ENCODE measurements around the gene MARCHF2.
A peak's percentile ranks its signal among the peaks of the same experiment; 100 is the strongest.

The MARCHF2 gene

GRCh38 chr19:8387688-8388611, 25.2 kb upstream of the MARCHF2 start:
- DNase-seq (ENCODE audit: extremely low read depth in 1 of 2, low read depth in 1 of 2) = no peak

GRCh38 chr19:8388612-8388958, 24.5 kb upstream of the MARCHF2 start:
- no peak for DNase-seq (ENCODE audit: extremely low read depth in 1 of 2, low read depth in 1 of 2)

GRCh38 chr19:8389891-8390616, 23.1 kb upstream of the MARCHF2 start, which contains the start of gene RAB11B:
Gene RAB11B (plus strand): TSS chr19:8390360. CDS start chr19:8390417, 57 bp downstream.
- peak; percentile 92 to 97 for DNase-seq (ENCODE audit: extremely low read depth in 1 of 2, low read depth in 1 of 2)

- peak; percentile 77 to 78 for DNase-seq (ENCODE audit: extremely low read depth in 1 of 2, low read depth in 1 of 2)
Measured at GRCh38 chr19:8390617-8390981, 22.5 kb upstream of the MARCHF2 start.

- no peak for DNase-seq (ENCODE audit: extremely low read depth in 1 of 2, low read depth in 1 of 2)
Measured at GRCh38 chr19:8391198-8392016, 21.7 kb upstream of the MARCHF2 start.

- no peak for DNase-seq (ENCODE audit: extremely low read depth in 1 of 2, low read depth in 1 of 2)
Measured at GRCh38 chr19:8392017-8392591, 21.0 kb upstream of the MARCHF2 start.

GRCh38 chr19:8393192-8393870, 19.8 kb upstream of the MARCHF2 start:
- DNase-seq (ENCODE audit: extremely low read depth in 1 of 2, low read depth in 1 of 2) = no peak

- no peak for DNase-seq (ENCODE audit: extremely low read depth in 1 of 2, low read depth in 1 of 2)
Measured at GRCh38 chr19:8393871-8394250, 19.2 kb upstream of the MARCHF2 start.

- DNase-seq (ENCODE audit: extremely low read depth in 1 of 2, low read depth in 1 of 2) = no peak
Measured at GRCh38 chr19:8395621-8396082, 17.5 kb upstream of the MARCHF2 start.

GRCh38 chr19:8396185-8396562, 16.9 kb upstream of the MARCHF2 start:
- DNase-seq (ENCODE audit: extremely low read depth in 1 of 2, low read depth in 1 of 2) = no peak

GRCh38 chr19:8396563-8397203, 16.4 kb upstream of the MARCHF2 start:
- peak in 1 of 2 donors; percentile 52 for DNase-seq (ENCODE audit: extremely low read depth in 1 of 2, low read depth in 1 of 2)

GRCh38 chr19:8397271-8397670, 15.8 kb upstream of the MARCHF2 start:
- no peak for DNase-seq (ENCODE audit: extremely low read depth in 1 of 2, low read depth in 1 of 2)

GRCh38 chr19:8397746-8398310, 15.3 kb upstream of the MARCHF2 start:
- no peak for DNase-seq (ENCODE audit: extremely low read depth in 1 of 2, low read depth in 1 of 2)

GRCh38 chr19:8398311-8398771, 14.8 kb upstream of the MARCHF2 start:
- no peak for DNase-seq (ENCODE audit: extremely low read depth in 1 of 2, low read depth in 1 of 2)

- DNase-seq (ENCODE audit: extremely low read depth in 1 of 2, low read depth in 1 of 2) = no peak
Measured at GRCh38 chr19:8399681-8400188, 13.4 kb upstream of the MARCHF2 start.

GRCh38 chr19:8401981-8402411, 11.1 kb upstream of the MARCHF2 start:
- no peak for DNase-seq (ENCODE audit: extremely low read depth in 1 of 2, low read depth in 1 of 2)

GRCh38 chr19:8403098-8403819, 9.8 kb upstream of the MARCHF2 start:
- DNase-seq (ENCODE audit: extremely low read depth in 1 of 2, low read depth in 1 of 2) = no peak

- no peak for DNase-seq (ENCODE audit: extremely low read depth in 1 of 2, low read depth in 1 of 2)
Measured at GRCh38 chr19:8403820-8404109, 9.3 kb upstream of the MARCHF2 start.
